Stimulated activated naive CD8-positive, alpha-beta T cell treated with anti-CD3 and anti-CD28 coated beads, Interleukin-15, Interleukin-2, amounts not matched to agents 100 U/mL and 50 U/mL, for 24 hours (primary cell): ENCODE results near the gene LTBP2.

Source experiments
- ATAC-seq: fragments of 150-1000 bp; cut with Tn5 transposase; one replicate; pipeline ENCODE4 v1.10.0; 2021
- DNase-seq: peaks from one replicate; pipeline ENCODE4 v3.0.0; 2021

The LTBP2 gene

GRCh38 chr14:74591394-74591793 is 20.6 kb downstream of the LTBP2 start:
- ATAC-seq (no peak), DNase-seq (no peak)

- ATAC-seq (no peak), DNase-seq (no peak)
Observed at GRCh38 chr14:74589291-74589879, 22.7 kb downstream of the LTBP2 start.

GRCh38 chr14:74587363-74587707 is 24.7 kb downstream of the LTBP2 start:
- ATAC-seq = no peak
- no peak for DNase-seq

- no peak for DNase-seq
- no peak for ATAC-seq
Observed at GRCh38 chr14:74586681-74587362, 25.2 kb downstream of the LTBP2 start.

GRCh38 chr14:74585406-74586335 is 26.4 kb downstream of the LTBP2 start:
- no peak for DNase-seq
- ATAC-seq = no peak

- ATAC-seq (no peak), DNase-seq (no peak)
Observed at GRCh38 chr14:74584951-74585350, 27.1 kb downstream of the LTBP2 start.

GRCh38 chr14:74583689-74584434 is 28.2 kb downstream of the LTBP2 start:
- ATAC-seq (peak; percentile 69), DNase-seq (peak; percentile 35)

GRCh38 chr14:74582910-74583581 is 29.0 kb downstream of the LTBP2 start:
- ATAC-seq = no peak

GRCh38 chr14:74580275-74580672 is 31.8 kb downstream of the LTBP2 start:
- ATAC-seq (no peak), DNase-seq (no peak)

More at GRCh38 chr14:74582910-74583581, 29.0 kb downstream of the LTBP2 start:
- no peak for DNase-seq

GRCh38 chr14:74579447-74580274 is 32.4 kb downstream of the LTBP2 start:
- ATAC-seq (peak; percentile 79), DNase-seq (peak; percentile 65)

- ATAC-seq (no peak), DNase-seq (no peak)
Observed at GRCh38 chr14:74578479-74578878, 33.6 kb downstream of the LTBP2 start.

- no peak for DNase-seq
- ATAC-seq = no peak
Observed at GRCh38 chr14:74577948-74578275, 34.1 kb downstream of the LTBP2 start.

- ATAC-seq (no peak), DNase-seq (no peak)
Observed at GRCh38 chr14:74577247-74577947, 34.6 kb downstream of the LTBP2 start.

- DNase-seq (no peak), ATAC-seq (no peak)
Observed at GRCh38 chr14:74575936-74576335, 36.1 kb downstream of the LTBP2 start.

GRCh38 chr14:74575507-74575906 is 36.5 kb downstream of the LTBP2 start:
- ATAC-seq (no peak), DNase-seq (no peak)

- DNase-seq (no peak), ATAC-seq (no peak)
Observed at GRCh38 chr14:74574706-74575105, 37.3 kb downstream of the LTBP2 start.

GRCh38 chr14:74574090-74574433 is 38.0 kb downstream of the LTBP2 start:
- DNase-seq (no peak), ATAC-seq (peak; percentile 77)

- no peak for ATAC-seq
- no peak for DNase-seq
Observed at GRCh38 chr14:74573421-74574089, 38.5 kb downstream of the LTBP2 start.

- DNase-seq (no peak), ATAC-seq (no peak)
Observed at GRCh38 chr14:74572726-74573301, 39.2 kb downstream of the LTBP2 start.
